Uterus (tissue), 2 donors: Measurements from ENCODE around the gene NLK.
"Not testable (repeated sequence)": the region's sequence is repeated elsewhere in the genome, so short reads cannot be mapped to it uniquely, and the experiment has no call there.

Experiments used
- CTCF ChIP-seq, 4 experiments: fragments of 200-600 bp in 2 of 4; fragments of 450-650 bp in 2 of 4; sonication (generic) in 2 of 4; IDR thresholded peaks; one replicate each; pipeline ENCODE4 v1.5.1; 2016 to 2019; ENCODE audit warnings: antibody characterized with exemption in 4 of 4, mild to moderate bottlenecking in 2 of 4, moderate library complexity in 1 of 4
- POLR2A ChIP-seq, 2 donors: fragments of 450-650 bp; IDR thresholded peaks; one replicate each; pipeline ENCODE4 v1.6.1; 2016; ENCODE audit warnings: antibody characterized with exemption in 2 of 2, mild to moderate bottlenecking in 1 of 2, moderate library complexity in 1 of 2

GRCh38 chr17:28186472-28186871 is 144.0 kb downstream of the NLK start:
- TF ChIP-seq CTCF, POLR2A (IDR thresholded peaks at IDR 0.05): not testable (repeated sequence)
